HG02840 (cell line): ENCODE measurements around the gene TACC2.

Experiments used
- ATAC-seq: cut with Tn5 transposase; IDR thresholded peaks from one replicate; pipeline ENCODE4 v1.9.1; 2021; ENCODE audit warnings: mild to moderate bottlenecking, moderate library complexity, moderate number of reproducible peaks; ENCODE audit not compliant: unreplicated experiment, low FRiP score

Gene TACC2

DNA sequence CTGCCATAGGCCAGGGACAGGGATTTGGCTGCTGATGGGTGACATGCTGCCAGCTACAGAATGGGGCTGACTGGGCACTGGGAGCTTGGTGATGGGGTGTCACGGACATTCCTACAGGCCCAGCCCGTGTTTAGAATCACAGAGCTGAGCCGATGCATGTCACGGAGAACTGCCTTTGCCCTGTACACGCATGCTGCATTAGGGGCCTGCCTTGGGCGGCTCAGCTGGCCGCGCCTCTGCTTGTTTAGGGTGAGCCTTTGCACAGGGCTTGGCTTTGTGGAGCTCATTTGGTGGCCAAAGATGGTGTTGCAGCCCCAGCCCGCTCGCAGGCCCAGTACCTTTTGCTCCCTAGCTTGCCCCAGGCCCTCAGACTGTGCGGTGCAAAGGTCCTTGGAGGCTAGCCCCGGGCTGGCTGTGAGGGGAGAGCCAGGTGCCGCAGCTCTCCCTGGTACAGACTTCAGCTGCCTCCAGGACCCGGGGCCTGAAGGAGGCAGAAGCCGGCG is 173.8 kb downstream of the TACC2 start:
- no peak for ATAC-seq

DNA sequence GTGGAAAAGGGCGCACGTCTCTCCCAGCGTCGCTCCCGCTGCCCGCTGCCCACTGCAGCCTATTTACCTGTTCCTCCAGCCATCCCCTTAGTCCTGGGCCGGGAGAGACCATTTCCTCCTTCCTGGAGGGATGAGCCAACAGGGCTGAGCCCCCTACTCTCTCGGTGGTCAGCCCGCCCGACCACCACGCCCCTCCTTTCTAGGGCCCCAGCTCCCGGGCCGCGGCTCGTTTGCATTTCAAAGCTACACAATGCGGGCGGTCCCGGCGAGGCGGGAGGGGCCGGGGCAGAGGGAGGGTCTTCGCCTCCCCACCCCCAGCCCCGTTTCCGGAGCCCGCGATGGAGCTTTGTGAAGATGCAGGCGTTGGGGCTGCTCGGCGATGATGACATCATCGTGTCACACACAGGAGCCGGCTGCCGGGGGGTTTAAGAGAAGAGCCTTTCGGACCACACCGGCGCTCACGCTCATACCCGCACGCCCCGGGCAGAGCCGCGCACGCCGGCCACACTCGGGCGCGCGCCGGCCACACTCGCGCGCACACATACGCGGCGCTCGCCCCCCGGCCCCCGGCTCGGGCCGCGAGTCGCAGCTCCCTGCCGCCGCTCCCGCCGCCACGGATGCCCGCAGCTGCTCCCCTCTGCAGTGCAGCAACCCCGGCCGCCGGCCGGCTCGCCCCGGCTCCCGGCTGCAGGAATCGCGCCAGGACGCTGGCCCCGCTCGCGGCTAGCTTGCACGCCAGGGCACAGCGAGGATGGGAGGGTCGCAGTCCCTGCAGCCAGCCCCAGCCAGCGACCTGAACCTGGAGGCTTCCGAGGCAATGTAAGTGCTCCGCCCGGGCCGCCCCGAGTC is 174.4 kb downstream of the TACC2 start:
- ATAC-seq = no peak

DNA sequence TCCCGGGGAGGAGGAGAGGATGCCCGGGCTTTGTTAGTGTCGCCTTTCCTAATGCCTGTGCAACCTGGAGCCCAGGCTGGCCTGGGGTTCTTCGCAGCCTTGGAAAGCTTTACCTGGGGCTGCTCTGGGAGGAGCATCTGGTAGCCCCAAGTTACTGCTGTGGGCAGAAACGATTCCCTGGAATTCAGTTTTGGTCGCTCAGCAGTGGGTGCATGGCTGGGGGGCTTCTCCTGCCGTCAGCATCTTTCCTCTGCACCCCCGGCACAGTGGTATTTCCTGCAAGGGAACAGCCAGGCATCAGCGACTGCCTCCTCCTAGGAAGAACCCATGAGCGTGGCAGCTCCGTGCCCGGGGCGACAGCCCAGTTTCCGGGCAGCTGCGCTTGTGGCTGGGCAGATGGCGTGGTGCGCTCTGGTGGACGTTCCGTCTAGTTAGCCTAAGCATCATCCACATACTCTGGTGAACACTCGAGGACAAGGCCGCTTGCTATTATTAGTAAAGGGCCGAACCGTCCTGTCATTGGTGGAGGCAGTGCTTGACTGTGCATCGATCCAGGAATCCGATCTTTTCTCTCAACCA is 175.1 kb downstream of the TACC2 start:
- no peak for ATAC-seq

DNA sequence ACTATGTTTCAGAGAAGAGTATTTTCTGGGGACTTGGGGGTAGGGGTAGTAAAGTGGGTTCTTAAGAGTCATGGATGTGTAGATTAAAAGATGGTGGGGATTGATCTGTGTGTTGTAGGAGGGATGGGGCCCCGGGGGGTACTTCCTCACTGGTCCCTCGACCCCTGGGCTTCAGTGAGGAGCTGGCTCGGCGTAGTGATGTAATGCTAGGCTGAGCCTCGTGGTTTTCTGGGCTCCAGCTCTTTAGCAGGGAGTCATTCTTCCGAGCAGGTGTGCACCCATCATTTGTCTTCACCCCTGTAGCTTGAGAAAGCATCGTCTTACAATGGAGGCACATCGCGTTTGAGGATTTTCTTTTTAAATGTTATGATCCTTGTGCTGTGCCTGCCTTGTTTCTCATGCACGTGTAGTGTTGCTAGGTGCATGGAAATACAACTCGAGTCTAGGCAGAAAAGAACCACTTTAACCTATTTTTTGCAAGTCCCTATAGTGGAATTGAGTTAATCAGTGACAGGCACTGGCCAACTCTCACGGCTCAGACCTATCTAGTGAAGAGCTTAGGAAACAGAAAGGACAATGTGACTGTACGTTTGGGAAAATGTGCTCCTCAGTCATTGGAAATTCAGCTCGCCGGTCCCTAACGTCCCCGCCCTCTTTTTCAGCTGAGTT is 176.0 kb downstream of the TACC2 start:
- no peak for ATAC-seq

DNA sequence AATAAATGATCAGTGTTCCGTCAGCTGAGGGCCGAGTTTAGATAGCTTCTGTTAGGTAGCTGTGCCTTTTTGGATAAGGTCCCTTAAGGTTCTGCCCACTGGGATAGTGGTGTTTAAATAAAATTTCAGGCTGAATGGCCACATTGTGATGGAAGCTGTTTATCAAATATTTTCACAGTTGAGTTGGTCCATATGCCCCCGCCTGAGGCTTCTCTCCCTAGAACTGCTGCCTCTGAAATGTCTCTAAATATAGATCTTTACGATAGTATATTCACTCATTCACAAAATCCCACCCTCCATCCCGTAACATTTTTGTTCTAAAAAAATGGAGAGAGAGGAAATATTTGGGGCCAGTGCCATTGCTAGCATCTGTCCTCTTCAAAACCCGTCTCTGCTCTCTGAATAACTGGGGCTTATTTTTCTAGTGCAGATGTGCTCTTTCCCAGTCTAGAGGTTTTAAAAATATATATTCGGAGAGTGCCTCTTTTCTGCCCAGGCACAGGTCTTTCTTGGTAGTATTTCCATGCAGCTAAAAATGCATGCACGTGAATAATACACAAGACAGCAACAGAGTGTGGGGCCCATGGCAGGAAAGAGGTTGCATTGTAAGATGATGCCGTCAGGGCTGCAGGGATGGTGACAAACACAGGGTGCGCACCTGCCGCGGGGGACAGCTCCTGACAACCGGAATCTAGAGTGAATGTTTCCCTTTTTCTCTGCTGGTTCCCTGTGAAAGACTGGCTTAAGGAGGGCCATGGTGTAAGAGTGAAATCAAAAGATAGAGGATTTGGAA is 176.7 kb downstream of the TACC2 start:
- ATAC-seq = no peak

DNA sequence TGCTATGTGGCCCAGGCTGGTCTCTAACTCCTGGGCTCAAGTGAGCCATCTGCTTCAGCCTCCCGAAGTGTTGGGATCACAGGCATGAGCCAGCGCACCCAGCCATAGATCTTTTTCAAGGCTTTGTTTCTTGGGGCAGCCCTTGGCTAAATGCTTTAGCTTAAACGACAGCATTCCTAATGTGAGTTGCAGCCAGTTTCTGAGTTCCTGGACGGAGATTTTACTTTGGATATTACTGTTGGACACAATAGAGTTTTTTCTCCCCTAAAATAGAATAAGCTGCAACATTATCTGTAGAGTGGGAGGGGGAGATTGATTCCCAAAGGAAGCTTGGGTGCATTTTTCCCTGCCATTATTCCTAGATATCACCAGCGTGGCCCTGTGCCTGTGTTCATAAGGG is 179.1 kb downstream of the TACC2 start:
- ATAC-seq = no peak

DNA sequence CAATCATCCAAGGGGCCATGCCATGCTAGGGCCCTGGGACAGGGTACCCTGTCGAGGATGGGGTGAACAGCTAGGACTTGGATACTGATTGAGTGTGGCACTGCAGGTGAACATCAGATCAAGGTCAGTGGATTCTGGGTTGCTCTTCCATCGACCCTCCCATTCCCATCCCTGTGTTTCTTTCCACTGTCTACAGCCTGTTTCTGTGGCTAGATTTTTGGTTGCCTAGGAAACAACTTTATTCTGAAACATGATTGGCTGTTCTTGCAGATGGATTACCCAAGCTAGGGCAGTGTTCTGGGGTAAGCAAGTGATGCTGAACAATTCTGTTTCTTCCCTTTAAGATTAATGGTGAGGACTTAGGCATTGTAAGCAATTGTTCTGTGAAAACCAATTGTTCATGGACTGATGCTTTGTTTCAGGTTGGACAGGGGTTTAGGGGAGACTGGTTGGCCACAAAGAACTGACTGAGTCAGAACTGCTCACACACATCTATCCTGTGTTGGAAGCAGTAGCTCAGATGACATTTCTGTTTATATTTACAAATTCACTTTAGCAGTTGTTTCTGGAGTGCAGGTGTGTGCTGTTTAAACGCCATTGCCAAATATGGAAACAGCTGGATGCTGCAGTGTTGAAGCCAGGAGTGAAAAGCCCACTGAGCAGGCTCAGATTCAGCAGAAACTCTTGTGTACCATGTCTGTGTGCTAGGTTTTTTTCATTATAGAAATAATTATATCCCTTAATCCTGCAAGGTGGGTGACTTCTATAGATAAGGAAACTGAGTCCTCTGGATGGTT is 179.8 kb downstream of the TACC2 start:
- ATAC-seq = no peak

DNA sequence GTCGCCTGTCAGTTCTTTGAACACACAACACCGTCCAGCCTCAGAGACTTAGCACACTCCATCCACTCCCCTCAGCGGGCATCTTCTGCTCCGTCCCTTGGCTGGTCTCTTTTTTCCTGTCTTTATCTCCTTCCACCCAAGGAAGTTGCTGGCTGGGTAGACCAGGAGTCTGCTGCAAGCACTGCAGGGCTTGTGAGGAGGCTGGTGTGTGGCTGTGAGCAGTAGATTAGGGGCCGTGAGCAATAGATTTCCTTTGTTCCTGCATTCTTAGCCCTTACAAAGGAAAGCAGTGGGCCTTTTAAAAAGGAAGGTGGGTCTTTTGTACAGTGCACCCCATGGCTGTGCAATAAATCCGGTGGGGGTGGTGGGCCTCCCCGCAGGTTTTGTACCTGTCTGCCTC is 181.8 kb downstream of the TACC2 start:
- no peak for ATAC-seq

DNA sequence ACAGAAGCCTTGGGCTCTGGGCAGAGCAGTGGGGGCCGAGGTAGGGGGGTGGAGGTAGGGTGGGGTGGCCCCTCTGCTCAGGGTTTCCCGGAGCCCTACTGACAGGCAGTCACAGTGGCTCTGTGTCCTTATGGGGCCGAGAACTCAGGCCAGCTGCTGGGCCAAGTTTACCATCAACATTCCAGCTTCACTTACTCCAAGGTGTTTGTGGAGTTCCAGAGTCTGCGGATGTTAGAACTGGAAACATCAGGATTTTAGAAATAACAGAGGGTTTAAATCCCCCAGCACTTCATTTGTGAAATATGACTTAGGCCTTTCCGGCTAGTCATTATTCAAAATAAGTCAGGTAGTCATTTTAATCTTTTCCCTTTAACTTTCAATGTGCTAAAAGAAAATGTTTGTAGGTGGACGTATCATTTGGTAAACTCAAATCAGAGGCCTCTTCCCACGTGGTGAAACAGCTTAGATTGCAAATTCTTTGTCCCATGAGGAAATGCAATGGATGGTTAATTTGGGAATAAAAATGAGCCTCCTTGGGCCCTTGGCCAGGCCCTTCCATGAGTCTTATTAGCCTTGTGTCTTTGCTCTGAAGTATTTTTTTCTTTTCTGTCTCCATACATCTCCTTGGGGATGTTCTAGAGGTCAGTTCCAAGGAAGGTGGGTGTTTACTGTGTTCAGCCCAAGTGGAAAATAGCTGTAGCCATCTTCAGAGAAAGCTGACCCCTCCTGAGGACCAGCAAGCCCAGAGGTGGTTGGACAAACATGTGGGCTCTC is 182.5 kb downstream of the TACC2 start:
- no peak for ATAC-seq

DNA sequence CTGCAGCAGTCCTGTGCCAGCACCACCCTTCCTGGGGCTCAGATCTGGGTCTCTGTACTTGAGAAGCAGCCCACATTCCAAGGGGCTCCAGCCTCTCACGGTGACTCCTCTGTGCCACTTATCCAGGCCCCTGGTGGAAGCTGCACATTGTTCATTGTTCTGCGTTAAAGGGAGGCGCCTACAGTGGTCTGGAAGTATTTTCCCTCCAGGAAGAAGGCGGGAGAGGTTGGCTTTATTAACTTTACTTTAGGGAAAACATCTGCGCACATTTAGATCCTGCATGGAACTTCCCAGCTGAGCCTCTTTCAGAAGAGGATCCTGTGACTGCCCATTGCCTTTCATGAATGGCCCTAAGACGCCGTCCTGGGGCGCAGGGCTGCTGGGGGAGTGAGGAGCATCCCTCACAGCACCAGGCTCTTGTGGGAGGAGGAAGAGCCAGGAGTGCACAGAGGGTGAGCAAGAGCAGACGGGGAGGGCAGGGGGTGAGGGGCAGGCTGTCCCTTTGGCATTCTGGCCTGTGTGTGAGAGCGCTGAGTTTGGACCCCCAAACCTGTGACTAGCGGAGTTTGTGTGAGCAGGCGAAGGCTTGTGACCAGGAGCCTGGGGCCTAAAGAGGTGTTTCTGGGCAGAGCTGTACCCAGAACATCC is 183.5 kb downstream of the TACC2 start:
- no peak for ATAC-seq

DNA sequence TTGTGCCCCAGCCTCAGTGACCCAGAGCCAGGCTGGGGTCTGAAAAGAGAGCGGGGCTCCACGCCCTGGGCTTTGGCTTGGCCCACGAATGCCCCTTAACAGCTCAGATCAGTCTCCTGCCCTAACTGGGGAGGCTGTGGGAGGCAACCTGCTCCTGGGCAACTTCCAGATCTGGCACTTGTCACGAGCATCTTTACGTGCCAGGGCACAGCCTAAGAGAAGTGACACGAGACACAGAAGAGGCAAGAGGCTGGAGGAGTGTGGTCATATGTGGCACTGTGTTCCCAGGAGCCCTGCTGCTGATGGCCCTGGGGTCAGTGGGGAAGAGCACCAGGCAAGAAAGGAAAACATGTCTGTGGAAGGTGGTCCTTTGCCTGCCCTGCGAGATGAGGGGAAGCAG is 184.4 kb downstream of the TACC2 start:
- ATAC-seq = no peak

DNA sequence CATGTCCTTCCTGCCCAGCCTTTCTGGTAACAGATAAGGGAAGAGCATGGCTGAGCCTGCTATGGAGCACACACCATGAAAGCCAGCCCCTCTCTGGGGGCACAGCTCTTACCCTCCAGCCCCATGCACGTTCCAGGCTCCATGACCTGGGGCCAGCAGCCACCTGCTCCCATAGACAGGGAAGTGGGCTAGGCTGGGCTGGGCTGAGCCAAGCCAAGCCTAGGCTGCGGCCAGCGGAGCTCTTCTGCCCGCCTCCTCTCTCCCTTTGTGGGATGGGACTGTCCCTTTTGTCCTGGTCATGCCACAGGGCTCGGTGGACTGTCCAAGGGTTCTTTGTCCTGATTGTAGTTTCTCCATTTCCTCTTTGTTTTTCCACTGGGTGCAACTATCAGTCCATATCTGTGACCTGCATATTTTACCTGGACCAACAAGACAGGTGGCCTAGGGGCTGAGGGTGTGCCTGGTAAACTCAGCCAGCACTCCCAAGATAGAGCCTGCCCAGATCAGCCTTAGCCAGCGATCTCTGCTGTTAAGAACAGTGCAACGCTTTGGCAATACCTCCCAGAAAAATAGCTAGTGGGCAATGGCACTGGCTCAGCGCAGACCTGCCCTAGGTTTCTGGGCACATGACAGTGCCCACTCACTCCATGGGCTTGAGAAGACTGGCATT is 184.9 kb downstream of the TACC2 start:
- ATAC-seq = no peak

DNA sequence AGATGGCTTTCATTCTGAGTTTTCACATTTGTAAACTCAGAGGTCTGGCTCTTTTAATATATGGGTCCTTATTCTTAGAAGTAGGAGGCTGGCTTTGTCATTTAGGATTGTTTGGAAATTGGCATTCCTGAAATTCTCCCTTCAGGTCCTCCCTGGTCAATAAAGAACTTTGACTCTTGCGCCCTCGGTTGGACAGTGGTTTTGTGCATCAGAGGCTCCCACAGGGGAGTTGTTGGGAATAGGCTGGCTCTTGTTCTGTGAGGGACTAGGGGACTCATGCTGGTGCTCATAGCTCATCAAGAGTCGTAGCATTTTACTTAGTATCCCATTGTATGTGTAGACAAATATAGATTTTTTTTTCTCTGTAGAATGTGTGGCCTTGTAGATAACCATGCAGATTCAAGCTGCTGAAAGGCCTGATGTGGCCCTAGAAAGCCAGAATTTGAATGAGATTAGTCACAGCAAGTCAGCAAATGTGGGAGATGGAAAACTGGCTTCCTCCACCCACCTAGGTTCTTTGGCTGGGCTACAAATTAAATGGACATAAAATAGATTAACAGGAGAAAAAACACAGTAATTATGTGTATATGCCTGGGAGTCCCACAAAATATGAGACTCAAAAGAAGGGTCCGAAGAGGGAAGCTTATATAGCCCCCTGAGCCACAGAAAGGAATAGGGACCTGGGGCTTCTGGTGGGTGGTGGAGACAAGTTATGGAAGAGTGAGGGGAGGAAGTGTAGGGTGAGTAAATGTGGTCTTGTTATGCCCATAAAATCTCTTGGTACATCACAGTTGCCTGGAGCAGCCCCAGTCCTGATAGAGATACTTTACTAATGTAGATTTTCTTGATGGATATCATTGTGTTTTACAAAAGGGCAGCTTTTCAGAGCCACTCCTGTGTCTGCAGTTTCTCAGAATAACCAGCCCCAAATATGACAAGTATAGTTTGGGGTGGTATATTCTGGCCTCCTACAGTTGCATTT is 187.6 kb downstream of the TACC2 start:
- ATAC-seq = no peak

DNA sequence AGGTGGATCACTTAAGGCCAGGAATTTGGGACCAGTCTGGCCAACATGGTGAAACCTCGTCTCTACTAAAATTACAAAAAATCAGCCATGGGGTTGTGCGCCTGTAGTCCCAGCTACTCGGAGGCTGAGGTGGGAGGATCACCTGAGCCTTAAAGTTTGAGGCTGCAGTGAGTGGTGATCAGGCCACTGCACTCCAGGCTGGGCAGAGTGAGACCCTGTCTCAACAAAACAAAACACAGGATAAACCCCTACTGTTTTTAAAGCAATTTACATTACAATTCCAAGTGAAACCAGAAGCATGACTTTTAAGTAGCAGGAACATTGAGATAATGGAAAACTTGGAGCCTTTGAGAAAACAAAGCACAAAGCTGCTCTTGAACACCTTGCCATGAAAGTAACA is 189.7 kb downstream of the TACC2 start:
- no peak for ATAC-seq

DNA sequence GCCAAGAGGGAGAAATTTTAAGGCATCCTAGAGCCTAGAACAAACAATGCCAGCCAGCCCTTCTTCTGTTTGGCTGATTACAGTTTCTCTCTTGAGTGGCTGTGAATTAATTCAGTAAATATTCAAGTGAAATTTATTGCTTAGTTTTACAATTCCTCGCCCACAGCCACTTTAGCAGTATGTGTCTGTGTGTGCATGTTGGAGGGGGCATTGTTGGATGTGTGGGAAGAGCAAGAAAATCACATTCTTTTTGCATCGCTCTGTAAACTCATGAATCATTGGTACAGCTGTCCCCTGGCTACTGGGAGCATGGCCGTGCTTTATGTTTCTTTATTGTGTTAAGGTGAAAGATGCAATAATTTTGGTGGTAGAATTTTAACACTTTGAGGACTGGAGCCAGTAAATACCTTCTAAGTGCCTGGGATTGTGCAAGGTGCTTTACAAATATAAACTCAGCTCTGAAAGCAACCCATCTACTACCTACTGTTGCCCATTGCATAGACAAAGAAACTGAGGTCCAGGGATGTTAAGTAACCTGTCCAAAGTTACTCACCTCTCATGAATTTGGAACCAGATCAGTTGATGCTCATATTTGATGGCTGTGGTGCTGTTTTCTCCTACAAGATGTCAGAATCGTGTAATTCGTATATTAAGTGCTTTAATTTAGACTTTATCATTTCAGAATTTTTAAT is 192.2 kb downstream of the TACC2 start:
- ATAC-seq = no peak

DNA sequence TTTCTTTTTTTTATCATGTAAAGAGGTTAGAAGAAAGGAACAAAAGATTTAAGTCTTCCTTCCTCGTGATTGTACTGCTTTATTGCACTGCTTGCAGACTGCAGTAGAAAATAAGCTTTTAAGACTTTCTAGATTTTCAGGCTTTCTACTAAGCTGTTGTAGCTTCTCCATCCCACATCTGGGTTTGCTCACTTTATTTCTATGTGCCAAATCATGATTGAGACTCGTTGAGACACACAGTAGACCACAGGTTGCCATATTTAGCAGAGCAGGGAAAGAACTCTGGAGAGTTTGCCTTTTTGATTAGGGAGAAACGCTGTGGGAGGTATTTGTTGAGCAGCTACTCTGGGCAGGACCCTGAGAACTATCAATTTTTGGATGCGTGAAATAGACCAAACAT is 192.9 kb downstream of the TACC2 start:
- ATAC-seq = no peak
